BE2C (cell line): ENCODE data around the gene LHPP.

Experiments used
- DNase-seq: peaks from one replicate; pipeline ENCODE4 v3.0.0-alpha.2; 2020
- H3K27me3 ChIP-seq: fragments of 250-450 bp; sonication (Bioruptor Pico); 2 replicates; pipeline ENCODE4 v1.5.1; 2020; ENCODE audit warnings: mild to moderate bottlenecking
- H3K36me3 ChIP-seq: fragments of 250-450 bp; sonication (Bioruptor Pico); 2 replicates; pipeline ENCODE4 v1.5.1; 2020; ENCODE audit warnings: mild to moderate bottlenecking
- H3K4me1 ChIP-seq: fragments of 250-450 bp; sonication (Bioruptor Pico); 2 replicates; pipeline ENCODE4 v1.5.1; 2020
- H3K4me3 ChIP-seq: 2 replicates; pipeline ENCODE4 v1.5.1; 2011; ENCODE audit warnings: low read depth, low read length
- H3K9me3 ChIP-seq: fragments of 250-450 bp; sonication (Bioruptor Pico); 2 replicates; pipeline ENCODE4 v1.5.1; 2020
- CTCF ChIP-seq: IDR thresholded peaks from 2 replicates; pipeline ENCODE4 v1.5.1; 2012; ENCODE audit warnings: mild to moderate bottlenecking, low read depth, low read length

The LHPP gene

GRCh38 chr10:124601431-124602120 lies 140.0 kb downstream of the LHPP start:
- Histone ChIP-seq H3K4me1 (no peaks in the 10 kb centered on the region), H3K36me3 (no peaks in the 10 kb centered on the region), H3K27me3 (no peaks in the 10 kb centered on the region), H3K4me3 (no peak overlapping the region), H3K9me3 (no peaks in the 10 kb centered on the region)
- TF ChIP-seq CTCF: no peak
- DNase-seq: no peak

GRCh38 chr10:124602121-124602561 lies 140.5 kb downstream of the LHPP start:
- no peaks in the 10 kb centered on the region for H3K27me3 ChIP-seq
- no peak for TF ChIP-seq CTCF
- H3K4me3 ChIP-seq: no peak overlapping the region
- no peaks in the 10 kb centered on the region for H3K4me1 ChIP-seq
- DNase-seq: no peak
- H3K9me3 ChIP-seq: no peaks in the 10 kb centered on the region
- H3K36me3 ChIP-seq: no peaks in the 10 kb centered on the region

- Histone ChIP-seq H3K36me3 (no peaks in the 10 kb centered on the region), H3K9me3 (no peaks in the 10 kb centered on the region), H3K4me3 (no peak overlapping the region), H3K27me3 (no peaks in the 10 kb centered on the region), H3K4me1 (no peaks in the 10 kb centered on the region)
- no peak for DNase-seq
- no peak for TF ChIP-seq CTCF
These were observed 141.2 kb downstream of the LHPP start for GRCh38 chr10:124602646-124603365.

- Histone ChIP-seq H3K9me3 (no peaks in the 10 kb centered on the region), H3K4me1 (no peaks in the 10 kb centered on the region), H3K4me3 (no peak overlapping the region), H3K27me3 (no peaks in the 10 kb centered on the region), H3K36me3 (no peaks in the 10 kb centered on the region)
- no peak for TF ChIP-seq CTCF
- DNase-seq: no peak
These were observed 142.0 kb downstream of the LHPP start for GRCh38 chr10:124603376-124604213.

GRCh38 chr10:124604214-124605000 lies 142.8 kb downstream of the LHPP start:
- no peak for DNase-seq
- no peak for TF ChIP-seq CTCF
- Histone ChIP-seq H3K9me3 (no peaks in the 10 kb centered on the region), H3K4me3 (no peak overlapping the region), H3K4me1 (no peaks in the 10 kb centered on the region), H3K36me3 (no peaks in the 10 kb centered on the region), H3K27me3 (no peaks in the 10 kb centered on the region)
